ENCODE results near the gene CPA5. TPM values are rescaled to one million over a fixed set of nuclear protein-coding genes. Genes with fewer than 3 reads are reported as not detected.
"Not testable (repeated sequence)": the region's sequence is repeated elsewhere in the genome, so short reads cannot be mapped to it uniquely, and the experiment has no call there.

Gene CPA5, protein sequence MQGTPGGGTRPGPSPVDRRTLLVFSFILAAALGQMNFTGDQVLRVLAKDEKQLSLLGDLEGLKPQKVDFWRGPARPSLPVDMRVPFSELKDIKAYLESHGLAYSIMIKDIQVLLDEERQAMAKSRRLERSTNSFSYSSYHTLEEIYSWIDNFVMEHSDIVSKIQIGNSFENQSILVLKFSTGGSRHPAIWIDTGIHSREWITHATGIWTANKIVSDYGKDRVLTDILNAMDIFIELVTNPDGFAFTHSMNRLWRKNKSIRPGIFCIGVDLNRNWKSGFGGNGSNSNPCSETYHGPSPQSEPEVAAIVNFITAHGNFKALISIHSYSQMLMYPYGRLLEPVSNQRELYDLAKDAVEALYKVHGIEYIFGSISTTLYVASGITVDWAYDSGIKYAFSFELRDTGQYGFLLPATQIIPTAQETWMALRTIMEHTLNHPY
- not detected for total RNA-seq
- long read RNA-seq: 0 reads

DNA sequence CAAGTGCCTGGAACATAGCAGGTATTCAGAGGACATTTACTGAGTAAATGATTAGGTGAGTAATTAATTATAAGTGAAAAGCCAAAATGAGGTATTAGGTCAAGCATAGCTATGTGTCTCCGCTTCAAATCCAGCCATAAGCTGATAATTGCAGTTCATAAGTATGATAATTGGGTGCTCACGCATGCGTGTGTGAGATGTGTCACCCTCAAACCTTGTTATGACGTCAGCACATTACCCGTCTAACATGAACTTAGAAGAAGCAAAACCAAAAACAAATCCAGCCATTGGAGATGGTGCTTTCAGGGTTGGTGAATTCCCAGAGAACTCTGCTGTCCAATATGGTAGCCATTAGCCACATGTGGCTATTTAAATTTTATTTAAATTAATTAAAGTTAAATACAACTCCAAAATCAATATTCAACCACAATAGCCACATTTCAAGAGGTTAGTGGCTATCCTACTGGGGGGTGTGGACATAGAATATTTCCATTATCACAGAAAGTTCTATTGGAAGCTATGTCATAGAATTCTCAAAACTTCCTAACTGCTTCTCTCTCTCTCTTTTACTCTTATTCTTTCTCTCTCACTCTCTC, at the start of gene CPA5:
Gene CPA5, plus strand, starts transcription at position 546 of the 596 bp plus-strand sequence. CDS start 1,670 bp downstream, outside the sequence.
- ATAC-seq (ENCODE audit: poor library complexity): no peak
- intact Hi-C loops (cut with DNase I): no loop called here

DNA sequence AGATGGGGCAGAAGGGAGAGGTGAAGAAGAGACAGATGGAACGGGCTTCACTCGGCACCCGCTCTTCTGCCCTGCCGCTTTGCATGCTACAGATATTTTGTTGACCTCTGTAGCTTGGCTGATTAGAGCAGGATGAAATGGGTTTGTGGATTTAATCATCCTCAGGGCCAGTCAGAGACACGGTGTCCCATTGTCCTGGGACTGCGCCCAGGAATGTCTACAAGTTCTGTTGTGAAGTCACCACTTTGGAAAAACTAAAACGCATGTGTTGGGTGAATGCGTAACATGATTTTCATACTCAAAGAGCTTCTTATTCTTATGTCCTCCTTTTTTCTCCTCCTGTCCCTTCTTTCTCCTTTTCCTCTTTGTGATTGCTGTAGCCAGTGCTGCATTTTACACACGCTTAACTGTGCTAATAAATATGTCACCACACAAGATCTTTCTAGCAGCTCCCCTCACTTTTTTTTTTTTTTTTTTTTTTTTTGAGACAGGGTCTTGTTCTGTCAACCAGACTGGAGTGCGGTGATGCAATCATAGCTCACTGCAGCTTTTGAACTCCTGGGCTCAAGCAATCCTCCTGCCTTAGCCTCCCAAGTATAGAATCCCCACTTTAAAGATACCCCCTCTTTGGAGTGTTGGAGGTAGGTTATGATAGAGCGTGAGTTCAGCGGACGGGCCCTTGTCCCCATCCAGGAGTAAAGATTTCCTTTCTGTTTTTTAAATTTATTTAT, 48.2 kb upstream of the CPA5 start:
- no peak for DNase-seq
- intact Hi-C loops (cut with DNase I): no loop called here

More for the DNA sequence above, at the start of gene CPA5:
- DNase-seq: no peak

DNA sequence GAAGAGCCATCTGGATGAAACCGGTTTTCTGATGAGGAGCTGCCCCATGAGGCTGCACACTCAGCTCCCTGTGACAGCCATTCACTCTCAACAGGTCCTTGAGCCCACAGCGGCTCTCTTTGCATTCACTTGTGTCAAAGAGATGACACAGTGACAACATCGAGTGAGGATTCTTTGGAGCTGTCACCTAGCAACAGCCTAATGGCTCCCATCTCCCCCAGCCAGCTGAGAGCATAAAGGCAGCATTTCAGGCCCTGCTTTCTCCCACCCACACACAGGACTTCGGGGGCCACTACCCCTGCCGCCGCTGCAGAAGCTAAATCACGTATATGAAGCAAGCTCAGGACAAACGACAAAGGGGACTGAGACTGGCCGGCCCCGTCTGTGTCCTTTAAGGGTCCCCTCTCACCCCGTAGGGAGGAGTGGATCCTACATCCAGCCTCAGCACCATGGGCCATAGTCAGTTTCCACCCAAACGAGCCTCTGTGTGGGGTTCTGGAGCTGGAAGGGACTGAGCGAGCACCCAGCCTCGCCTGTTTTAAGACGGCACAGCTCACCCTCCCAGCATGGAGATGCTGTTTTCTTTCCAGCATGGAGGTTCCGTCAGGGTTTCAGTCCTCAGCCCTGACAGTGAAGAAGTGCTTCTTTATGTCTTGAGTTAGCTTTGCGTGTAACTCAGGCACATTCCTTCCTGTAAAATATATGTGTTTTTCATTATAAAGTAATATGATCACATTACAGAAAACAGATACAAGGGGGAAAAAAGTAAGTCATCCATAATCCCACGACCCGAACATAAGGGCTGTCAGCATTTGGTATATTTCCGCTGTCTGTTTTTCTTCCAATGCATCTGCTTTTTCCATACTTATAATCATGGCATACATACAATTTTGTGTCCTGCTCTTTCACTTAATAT, 46.7 kb upstream of the CPA5 start:
- intact Hi-C loops (cut with DNase I): no loop called here
- ATAC-seq (ENCODE audit: poor library complexity) (no peak), DNase-seq (no peak)

More for the DNA sequence above, 48.2 kb upstream of the CPA5 start:
- ATAC-seq (ENCODE audit: poor library complexity): no peak

DNA sequence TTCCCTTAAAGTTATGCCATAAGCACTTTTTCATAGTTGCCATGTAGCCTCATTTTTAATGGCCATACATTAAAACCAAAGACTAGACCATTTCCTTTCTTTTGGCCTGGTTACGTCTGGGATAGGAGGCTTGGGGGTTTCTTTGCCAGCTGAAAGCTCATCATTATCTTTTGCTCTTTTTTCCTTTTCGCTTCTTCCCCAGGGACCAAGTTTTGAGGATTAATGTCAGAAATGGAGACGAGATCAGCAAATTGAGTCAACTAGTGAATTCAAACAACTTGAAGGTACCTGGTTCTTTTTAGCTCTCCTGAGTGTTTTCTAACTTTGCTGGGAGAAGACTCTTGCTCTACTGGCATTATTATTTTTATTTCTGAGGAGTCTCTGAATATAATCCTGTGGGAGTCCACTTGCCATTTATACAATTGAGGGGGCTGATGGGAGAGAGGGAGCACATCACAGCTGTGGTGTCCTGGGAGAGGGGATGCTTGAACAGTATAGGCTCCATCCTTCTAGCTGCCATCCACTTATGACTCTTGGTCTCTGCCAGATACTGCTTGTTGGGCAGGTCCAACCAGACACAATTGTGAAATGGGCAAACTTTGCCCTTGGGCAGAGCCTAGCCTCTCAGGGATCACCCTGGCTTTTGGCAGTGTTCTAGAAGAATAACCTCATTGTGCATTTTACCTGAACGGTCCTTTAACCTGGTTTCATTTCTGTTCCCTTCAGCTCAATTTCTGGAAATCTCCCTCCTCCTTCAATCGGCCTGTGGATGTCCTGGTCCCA, 45.9 kb upstream of the CPA5 start:
- intact Hi-C loops (cut with DNase I): no loop called here
- no peak for DNase-seq
- no peak for ATAC-seq (ENCODE audit: poor library complexity)

DNA sequence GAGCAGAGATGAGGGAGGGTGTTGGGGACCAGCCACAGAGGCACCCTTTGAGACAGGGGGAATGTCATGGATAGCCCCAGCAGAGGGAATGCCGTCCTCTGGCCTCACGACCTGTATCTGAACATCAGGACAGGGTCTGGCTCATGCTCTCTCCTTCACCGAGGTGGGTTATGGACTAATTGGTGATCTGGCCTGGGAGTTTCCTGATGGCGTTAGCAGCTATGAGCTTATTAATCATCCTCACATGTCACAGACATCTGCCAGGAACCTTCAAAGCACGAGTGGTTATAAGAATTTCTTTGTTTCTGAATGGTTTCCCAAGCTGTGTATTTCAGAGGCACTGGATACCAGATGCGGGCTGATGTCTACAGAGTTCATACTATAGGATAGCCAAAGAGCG, 44.8 kb upstream of the CPA5 start:
- no peak for ATAC-seq (ENCODE audit: poor library complexity)
- DNase-seq: no peak
- intact Hi-C loops (cut with DNase I): no loop called here

DNA sequence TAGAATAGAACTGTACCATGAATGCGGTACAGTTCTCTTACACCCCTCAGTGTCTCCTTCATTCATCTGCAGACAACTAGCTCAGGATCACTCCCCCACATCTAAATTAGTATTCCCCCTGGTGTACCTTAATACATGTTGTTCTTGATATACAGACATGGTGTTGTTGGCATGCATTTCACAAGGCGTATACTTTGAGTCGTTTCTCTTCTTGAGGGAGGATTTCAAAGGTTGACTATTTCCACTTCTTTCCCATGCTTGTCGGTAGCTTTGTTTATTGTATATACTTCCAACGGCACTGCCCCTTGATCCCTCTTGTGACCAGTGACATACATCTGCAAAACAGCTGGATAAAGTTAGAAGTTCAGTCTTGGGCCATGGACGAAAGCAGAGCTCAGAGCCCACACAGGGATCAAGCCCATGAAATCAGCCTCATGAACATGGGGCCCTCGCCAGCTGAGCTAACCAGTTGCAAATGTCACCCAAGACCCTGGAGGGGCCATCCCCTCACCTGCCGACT, 43.1 kb upstream of the CPA5 start:
- ATAC-seq (ENCODE audit: poor library complexity) (no peak), DNase-seq (no peak)
- intact Hi-C loops (cut with DNase I): no loop called here

DNA sequence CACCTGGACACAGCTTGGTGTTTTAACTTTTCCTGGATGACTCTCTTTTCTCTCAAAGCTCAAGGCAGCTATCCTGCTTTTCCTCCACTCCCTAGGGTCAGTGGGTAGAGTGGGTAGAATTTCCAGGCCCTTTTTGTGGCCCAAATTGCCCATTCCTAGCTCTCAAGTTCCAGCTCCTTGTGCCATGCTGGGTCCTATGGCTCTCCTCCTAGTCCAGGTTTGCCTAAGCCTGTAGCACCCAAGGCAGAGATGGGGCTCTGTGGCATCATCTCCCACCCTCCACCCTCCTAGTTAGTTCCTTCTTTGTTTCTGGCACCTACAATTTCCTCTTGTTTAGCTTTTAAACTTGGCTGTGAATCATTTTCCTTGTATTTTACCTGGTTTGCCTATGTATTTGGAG, 42.0 kb upstream of the CPA5 start:
- ATAC-seq (ENCODE audit: poor library complexity) (no peak), DNase-seq (no peak)
- intact Hi-C loops (cut with DNase I): no loop called here

DNA sequence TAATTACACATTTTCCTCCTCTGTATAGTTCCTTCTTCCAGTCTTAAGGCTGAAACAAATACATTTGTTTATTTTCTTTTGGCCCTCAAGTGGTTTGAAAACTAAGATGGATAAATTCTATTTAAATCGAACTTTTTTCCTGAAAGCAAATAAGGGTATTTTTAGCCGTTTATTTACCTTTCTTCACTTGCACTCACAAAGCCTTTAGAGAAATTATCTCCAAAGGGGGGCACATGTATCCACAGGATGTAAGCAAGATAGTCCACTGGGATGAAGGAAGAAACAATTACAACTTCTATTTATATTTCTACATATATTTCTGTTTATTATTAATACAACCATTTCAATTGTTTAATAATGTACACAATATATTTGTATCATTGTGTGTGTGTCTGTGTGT, 41.5 kb upstream of the CPA5 start:
- DNase-seq (no peak), ATAC-seq (ENCODE audit: poor library complexity) (no peak)
- intact Hi-C loops (cut with DNase I): no loop called here

DNA sequence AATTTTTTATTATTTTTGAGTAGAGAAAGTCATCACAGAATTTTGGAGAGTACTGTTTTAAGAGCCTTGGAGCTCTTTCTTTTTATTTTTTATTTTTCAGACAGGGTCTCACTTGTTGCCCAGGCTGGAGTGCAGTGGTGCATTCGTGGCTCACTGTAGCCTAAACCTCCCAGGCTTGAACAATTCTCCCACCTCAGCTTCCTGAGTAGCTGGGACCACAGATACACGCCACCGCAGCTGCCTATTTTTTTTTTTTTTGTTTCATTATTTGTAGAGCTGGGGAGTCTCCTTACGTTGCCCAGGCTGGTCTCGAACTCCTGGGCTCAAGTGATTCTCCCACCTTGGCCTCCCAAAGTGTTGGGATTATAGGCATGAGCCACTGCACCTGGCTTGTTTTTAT, 41.1 kb upstream of the CPA5 start:
- no peak for DNase-seq
- no peak for ATAC-seq (ENCODE audit: poor library complexity)
- intact Hi-C loops (cut with DNase I): no loop called here

DNA sequence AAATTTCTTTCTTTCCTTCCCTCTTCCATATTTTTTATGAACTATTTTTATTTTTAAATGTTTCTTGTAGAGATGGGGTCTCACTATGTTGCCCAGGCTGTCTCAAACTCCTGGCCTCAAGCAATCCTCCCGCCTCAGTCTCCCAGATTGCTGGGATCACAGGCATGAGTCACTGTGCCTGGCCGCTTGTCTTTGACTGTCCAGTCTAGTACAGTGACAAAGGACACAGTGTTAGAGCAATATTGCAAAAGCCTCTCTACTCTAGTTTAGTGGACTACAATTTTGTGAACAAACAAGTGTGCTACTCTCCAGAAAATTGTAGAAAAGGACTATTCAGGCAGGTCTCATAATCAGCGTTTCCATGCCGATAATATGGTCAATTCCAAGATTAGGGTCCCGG, 40.6 kb upstream of the CPA5 start:
- no peak for DNase-seq
- intact Hi-C loops (cut with DNase I): no loop called here
- ATAC-seq (ENCODE audit: poor library complexity): no peak

DNA sequence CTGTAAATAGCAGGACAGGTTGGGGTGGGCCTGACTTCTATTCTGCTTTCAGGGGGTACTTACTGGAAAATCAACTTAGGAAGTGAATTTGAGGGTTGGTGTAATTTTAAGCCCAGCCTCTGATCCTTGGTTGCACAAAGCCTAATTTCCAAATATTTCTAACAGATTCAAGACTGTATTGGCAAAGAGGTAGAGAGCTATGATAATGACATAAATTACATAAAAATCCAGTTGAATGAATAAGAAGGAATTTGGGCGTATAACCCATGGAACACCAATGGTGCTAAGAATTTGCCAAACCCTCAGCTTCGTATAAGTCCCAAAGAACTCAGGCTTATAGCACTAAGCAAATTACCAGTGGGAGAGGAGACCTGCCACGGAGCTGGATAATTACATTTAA, 39.7 kb upstream of the CPA5 start:
- ATAC-seq (ENCODE audit: poor library complexity) (no peak), DNase-seq (no peak)
- intact Hi-C loops (cut with DNase I): no loop called here

DNA sequence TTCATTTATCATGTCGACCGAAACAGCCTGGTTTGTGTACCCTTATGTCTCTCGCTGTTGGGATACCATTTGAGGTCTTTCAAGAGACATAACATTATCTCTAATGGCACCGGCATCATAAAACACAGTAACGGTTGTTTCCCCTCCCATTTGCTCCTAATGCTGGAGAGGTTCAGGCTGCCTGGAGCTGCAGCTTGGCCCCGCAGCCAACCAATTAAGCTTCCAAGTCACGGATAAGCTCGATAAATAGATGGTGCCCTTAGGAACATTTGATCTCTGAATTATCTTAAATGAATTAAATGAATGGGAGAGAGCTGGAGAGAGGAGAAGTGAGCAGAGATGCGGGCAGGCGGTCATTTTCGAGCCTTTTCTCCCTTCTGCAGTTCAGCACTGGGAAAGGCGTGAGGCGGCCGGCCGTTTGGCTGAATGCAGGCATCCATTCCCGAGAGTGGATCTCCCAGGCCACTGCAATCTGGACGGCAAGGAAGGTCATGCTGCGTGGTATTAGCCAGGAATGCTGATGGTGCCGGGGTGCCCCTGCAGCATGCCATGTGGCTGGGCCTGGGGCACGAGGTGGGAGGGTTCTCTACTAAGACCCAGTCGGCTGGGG, 39.1 kb upstream of the CPA5 start:
- intact Hi-C loops (cut with DNase I): no loop called here
- no peak for ATAC-seq (ENCODE audit: poor library complexity)
- no peak for DNase-seq

DNA sequence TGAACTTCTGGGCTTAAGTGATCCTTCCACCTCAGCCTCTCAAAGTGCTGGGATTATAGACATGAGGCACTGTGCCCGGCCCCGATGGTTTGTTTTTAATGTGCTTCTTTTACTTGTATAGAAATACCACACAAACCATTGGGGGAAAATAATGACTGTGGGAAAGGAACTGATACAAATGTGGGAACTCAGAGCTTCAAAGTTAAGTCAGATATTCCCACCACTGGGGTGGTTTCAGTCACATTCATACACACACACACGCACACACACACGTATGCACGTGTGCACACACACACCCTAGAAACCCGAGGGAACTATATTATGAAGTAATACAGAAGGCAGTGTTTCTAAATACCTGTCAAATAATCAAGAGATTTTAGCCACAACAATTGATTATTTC, 34.6 kb upstream of the CPA5 start:
- intact Hi-C loops (cut with DNase I): no loop called here
- ATAC-seq (ENCODE audit: poor library complexity) (no peak), DNase-seq (no peak)

DNA sequence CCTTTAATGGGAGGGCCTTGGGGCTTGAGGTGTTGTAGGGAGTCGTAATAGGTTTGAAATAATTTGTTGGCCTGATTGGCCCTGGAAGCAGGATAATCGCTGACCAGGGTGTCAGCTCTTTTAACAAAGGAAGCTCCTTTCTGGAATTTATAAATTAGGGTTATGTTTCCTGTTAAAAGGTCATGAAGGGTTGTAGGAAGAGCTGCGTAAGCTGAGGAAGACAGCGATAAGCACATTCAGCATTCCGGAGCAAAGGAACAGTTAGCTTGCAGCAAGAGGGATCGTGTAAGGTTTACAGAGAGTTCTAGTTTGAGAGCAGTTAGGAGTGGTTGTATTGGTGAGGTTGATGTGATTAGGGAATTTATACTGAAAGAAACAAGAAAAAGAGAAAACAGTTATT, 30.3 kb upstream of the CPA5 start:
- no peak for DNase-seq
- intact Hi-C loops (cut with DNase I): no loop called here
- no peak for ATAC-seq (ENCODE audit: poor library complexity)

DNA sequence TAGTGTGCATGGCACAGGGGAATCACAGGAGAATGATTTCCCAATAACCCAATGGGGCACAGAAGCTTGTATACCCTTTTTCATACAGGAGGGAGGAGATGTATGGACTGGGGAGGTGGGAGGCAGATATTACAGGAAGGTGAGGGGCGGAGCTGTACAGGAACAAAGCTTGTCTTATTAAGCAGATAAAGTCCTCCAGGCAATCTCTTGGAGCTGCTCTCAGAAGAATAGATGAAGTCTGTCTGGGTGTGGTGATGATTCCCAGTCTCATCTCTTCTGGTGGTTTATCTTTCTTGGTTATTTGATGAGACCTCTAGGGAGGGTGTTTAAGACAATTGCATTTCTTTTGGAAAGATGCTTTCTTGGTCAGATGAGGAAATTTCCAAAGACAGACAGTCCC, 25.1 kb upstream of the CPA5 start:
- intact Hi-C loops (cut with DNase I): no loop called here
- no peak for ATAC-seq (ENCODE audit: poor library complexity)
- DNase-seq: no peak

DNA sequence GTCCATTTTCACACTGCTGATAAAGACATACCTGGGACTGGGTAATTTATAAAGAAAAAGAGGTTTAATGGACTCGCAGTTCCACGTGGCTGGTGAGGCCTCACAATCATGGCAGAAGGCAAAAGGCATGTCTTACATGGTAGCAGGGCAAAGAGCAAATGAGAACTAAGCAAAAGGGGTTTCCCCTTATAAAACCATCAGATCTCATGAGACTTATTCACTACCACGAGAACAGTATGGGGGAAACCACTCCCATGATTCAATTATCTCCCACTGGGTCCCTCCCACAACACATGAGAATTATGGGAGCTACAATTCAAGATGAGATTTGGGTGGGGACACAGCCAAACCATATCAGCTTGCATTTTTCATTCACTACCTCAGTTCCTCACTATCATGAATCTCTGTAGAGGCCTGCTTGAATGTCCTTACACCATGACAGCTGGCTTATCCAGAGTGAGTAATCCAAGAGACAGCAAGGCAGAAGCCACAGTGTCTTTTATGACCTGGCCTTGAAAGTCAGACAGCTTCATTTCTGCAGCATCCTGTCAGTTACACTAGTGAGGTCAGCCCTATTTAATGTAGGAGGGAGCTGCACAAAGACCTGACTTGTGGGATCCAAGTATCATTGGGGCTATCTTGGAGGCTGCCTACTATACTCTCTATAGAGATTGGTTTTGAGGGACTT, 22.9 kb upstream of the CPA5 start:
- intact Hi-C loops (cut with DNase I); DNase-seq; ATAC-seq (ENCODE audit: poor library complexity): not testable (repeated sequence)

DNA sequence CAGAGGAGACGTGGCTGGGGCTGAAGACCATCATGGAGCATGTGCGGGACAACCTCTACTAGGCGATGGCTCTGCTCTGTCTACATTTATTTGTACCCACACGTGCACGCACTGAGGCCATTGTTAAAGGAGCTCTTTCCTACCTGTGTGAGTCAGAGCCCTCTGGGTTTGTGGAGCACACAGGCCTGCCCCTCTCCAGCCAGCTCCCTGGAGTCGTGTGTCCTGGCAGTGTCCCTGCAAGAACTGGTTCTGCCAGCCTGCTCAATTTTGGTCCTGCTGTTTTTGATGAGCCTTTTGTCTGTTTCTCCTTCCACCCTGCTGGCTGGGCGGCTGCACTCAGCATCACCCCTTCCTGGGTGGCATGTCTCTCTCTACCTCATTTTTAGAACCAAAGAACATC, 22.0 kb upstream of the CPA5 start:
- intact Hi-C loops (cut with DNase I): no loop called here
- ATAC-seq (ENCODE audit: poor library complexity): no peak
- no peak for DNase-seq

Data from Right ventricle myocardium superior (tissue), 1 donor.